Subcutaneous abdominal adipose tissue (tissue), 5 donors: ENCODE results near the gene KCNK10.

Source experiments
- H3K27ac ChIP-seq: one replicate; pipeline ENCODE4 v1.7.0; 2013; ENCODE audit warnings: low read depth, mild to moderate bottlenecking, inconsistent platforms, low read length, moderate library complexity
- H3K27me3 ChIP-seq, 5 donors: one replicate each; pipeline ENCODE4 v1.7.0; 2013; ENCODE audit warnings: low read length in 5 of 5, inconsistent platforms in 1 of 5; ENCODE audit not compliant: control insufficient read depth in 5 of 5, insufficient read depth in 4 of 5
- H3K36me3 ChIP-seq, 5 donors: one replicate each; pipeline ENCODE4 v1.7.0; 2013; ENCODE audit warnings: low read length in 5 of 5; ENCODE audit not compliant: control insufficient read depth in 5 of 5, insufficient read depth in 5 of 5
- H3K4me1 ChIP-seq, 5 donors: one replicate each; pipeline ENCODE4 v1.7.0; 2013; ENCODE audit warnings: low read length in 5 of 5, mild to moderate bottlenecking in 3 of 5, moderate library complexity in 1 of 5; ENCODE audit not compliant: control insufficient read depth in 5 of 5, insufficient read depth in 5 of 5
- H3K4me3 ChIP-seq, 5 donors: one replicate each; pipeline ENCODE4 v1.7.0; 2013; ENCODE audit warnings: low read length in 5 of 5, low read depth in 1 of 5
- H3K9ac ChIP-seq, 5 donors: one replicate each; pipeline ENCODE4 v1.7.0; 2013; ENCODE audit warnings: low read length in 5 of 5, mild to moderate bottlenecking in 4 of 5, moderate library complexity in 3 of 5
- H3K9me3 ChIP-seq, 5 donors: one replicate each; pipeline ENCODE4 v1.7.0; 2013; ENCODE audit warnings: low read length in 5 of 5; ENCODE audit not compliant: control insufficient read depth in 5 of 5
- donor health status: healthy.
- donor health status: healthy.
- donor health status: healthy.
- donor health status: healthy.
- donor health status: healthy.

Gene KCNK10

DNA sequence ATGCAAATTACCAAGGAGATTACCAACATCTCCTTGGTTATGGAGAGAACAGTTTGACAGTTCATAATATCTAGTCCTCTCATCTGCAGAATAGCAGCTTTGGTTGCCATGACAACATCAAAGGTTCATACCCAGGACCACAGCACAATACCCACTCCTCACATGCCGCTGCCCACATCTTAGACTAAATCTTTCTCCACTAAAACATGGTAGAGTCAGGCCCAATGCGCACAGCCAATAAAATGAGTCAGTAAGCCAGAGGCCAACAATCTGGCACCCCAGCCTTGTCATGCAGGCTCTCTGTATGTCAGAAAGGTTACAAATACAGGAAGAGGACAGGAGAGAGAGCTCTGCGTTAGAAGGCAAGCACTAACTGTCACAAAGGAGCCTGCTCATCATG is 70.6 kb downstream of the KCNK10 start:
- Histone ChIP-seq H3K9ac (no peak overlapping the region), H3K27me3 (peaks cover 0 to 3% (median 0%) of the 10 kb centered on the region in 5 donors), H3K36me3 (no peaks in the 10 kb centered on the region), H3K27ac (no peak overlapping the region), H3K4me1 (no peaks in the 10 kb centered on the region), H3K9me3 (no peaks in the 10 kb centered on the region), H3K4me3 (no peak overlapping the region)

DNA sequence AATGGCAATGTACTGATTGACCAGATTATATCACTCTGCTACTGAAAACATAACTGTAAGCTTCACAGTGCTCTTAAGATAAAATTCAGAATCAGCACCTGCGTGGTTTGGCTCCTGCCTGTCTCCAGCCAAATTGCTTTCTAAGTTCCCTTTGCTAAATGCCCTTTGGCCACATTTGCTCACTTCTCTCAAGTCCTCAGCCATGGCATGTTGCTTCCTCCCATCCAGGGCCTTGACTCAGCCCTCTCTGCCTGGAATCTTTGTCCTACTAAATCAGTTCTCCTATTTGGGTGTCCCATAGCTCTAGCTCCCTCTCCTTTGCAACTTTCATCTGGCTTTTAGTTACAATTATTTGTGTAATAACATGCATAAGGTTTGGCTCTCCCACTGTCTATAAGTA is 71.4 kb downstream of the KCNK10 start:
- Histone ChIP-seq H3K4me1 (no peaks in the 10 kb centered on the region), H3K4me3 (no peak overlapping the region), H3K9ac (no peak overlapping the region), H3K27ac (no peak overlapping the region), H3K36me3 (no peaks in the 10 kb centered on the region), H3K27me3 (peaks cover 0 to 4% (median 0%) of the 10 kb centered on the region in 5 donors), H3K9me3 (no peaks in the 10 kb centered on the region)

DNA sequence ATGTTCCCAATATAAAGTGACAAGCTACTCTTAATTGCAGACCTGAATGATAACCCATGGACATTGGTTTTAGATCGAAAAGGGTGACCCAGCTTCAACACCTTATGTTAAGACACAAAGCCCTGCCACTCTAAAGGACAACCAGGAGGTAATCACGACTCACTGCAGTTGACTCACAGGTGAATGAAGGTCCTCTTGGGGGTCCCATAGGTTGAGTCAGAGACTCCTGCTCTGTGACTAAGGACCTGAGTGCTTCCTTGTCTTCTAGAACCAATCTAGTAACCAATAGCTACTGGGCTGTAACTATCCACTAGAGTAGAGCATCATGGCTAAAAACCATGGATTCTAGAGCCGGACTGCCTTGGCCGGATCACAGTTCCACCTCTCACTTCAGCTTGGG is 73.8 kb downstream of the KCNK10 start:
- no peaks in the 10 kb centered on the region for H3K9me3 ChIP-seq
- no peaks in the 10 kb centered on the region for H3K4me1 ChIP-seq
- no peak overlapping the region for H3K4me3 ChIP-seq
- no peak overlapping the region for H3K27ac ChIP-seq
- H3K36me3 ChIP-seq: no peaks in the 10 kb centered on the region
- no peak overlapping the region for H3K9ac ChIP-seq
- H3K27me3 ChIP-seq: peaks cover 0 to 9% (median 4%) of the 10 kb centered on the region in 5 donors

DNA sequence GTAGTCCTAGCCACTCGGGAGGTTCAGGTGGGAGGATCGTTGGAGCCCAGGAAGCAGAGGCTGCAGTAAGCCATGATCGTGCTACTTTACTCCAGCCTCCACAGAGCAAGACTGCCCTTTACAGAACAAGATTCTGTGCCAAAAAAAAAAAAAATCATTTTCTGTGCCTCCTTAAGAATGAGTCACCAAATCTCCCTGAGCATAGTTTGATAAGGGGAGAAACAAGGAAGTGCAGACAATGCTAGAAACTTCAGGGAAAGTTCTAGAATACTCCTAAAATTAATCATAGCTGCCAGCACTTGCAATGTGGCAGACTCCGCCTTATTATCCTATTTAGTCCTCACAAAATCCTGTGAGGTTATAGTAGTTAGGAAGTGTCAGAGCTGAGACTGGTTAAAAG is 74.5 kb downstream of the KCNK10 start:
- H3K4me1 ChIP-seq: no peaks in the 10 kb centered on the region
- H3K36me3 ChIP-seq: no peaks in the 10 kb centered on the region

DNA sequence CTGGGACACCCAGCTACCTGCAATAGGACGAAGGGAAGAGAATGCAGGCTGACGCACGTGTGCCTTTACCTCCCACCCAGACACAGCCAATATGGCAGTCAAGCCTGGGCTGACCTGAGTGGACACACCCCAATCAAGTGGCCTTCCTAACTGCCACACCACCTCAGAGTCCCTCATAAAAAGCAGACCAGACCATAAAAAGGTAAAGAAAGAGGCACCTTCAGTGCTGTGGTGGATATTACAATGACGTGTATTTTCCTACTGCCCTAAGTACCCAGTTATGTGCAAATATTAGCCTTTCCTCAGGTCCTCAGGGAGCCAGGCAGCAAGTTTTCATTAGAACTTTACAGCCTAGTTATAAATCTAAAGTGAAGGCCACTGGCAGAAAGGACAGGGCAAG is 75.8 kb downstream of the KCNK10 start:
- peaks cover 0 to 9% (median 5%) of the 10 kb centered on the region in 5 donors for H3K27me3 ChIP-seq
- H3K9ac ChIP-seq: no peak overlapping the region

More for the DNA sequence above, 74.5 kb downstream of the KCNK10 start:
- H3K27ac ChIP-seq: no peak overlapping the region
- no peaks in the 10 kb centered on the region for H3K9me3 ChIP-seq
- H3K27me3 ChIP-seq: peaks cover 0 to 9% (median 4%) of the 10 kb centered on the region in 5 donors
- no peak overlapping the region for H3K9ac ChIP-seq
- H3K4me3 ChIP-seq: no peak overlapping the region

DNA sequence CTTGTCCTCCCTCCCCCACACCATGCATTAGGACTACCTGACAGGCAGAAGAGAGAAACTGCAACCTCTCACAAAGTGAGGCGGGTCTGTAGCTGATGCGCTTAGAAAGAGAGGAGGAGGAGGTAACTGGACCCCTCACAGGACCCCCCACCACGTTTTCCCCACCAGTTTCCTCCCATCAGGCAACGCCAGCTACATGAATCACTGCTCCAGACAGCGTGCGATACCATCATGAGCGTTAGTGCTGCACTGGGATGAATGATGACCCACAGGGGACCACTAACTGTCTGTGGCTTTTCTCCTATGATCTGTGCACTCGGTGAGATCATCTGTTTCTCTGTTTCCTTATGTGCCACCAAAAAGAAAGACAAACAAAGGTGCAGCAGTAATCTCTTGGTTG is 77.7 kb downstream of the KCNK10 start:
- Histone ChIP-seq H3K36me3 (no peaks in the 10 kb centered on the region), H3K4me3 (no peak overlapping the region), H3K9me3 (no peaks in the 10 kb centered on the region), H3K4me1 (no peaks in the 10 kb centered on the region), H3K9ac (no peak overlapping the region), H3K27ac (no peak overlapping the region), H3K27me3 (peaks cover 0 to 9% (median 5%) of the 10 kb centered on the region in 5 donors)

More for the DNA sequence above, 75.8 kb downstream of the KCNK10 start:
- Histone ChIP-seq H3K36me3 (no peaks in the 10 kb centered on the region), H3K4me3 (no peak overlapping the region), H3K9me3 (no peaks in the 10 kb centered on the region), H3K27ac (no peak overlapping the region), H3K4me1 (no peaks in the 10 kb centered on the region)

DNA sequence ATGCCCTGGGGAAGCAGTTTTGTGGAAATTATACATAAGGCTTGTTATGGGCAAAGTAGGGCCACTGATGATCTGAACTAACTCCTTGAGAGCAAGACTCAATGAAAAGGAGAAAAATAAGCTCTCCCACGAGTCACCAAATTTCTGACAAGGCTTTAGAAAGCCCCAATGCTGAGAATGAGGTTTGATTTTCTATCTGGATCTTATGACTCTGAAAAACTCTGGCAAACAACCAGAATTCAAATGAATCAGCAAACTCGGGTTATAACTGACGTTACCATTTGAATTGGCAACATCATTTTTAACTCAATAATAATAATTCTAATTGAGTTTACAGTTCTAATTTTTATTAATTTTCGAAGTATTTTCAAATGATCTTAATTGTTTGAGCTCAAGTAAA is 79.1 kb downstream of the KCNK10 start:
- no peaks in the 10 kb centered on the region for H3K9me3 ChIP-seq
- H3K36me3 ChIP-seq: no peaks in the 10 kb centered on the region
- peaks cover 0 to 9% (median 5%) of the 10 kb centered on the region in 5 donors for H3K27me3 ChIP-seq
- no peak overlapping the region for H3K9ac ChIP-seq
- H3K27ac ChIP-seq: no peak overlapping the region
- H3K4me3 ChIP-seq: no peak overlapping the region
- no peaks in the 10 kb centered on the region for H3K4me1 ChIP-seq

DNA sequence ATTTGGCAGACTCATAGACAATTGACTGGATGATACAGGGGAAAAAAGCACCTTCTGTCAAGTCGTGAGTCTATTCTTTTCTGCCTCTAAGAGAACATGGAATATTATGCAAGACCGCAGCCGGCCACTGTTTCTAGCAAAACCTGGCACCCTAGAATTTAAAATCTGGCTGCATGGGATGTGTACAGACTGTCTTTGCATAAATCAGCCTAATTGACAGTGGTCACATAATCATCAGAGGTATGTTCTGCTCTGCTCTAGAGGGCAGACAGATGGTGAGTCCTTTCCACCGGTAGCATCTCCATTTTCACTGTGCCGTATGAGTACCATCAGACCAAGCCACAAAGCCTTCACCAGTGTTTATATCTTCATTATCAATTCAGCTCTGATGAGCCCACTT is 80.6 kb downstream of the KCNK10 start:
- H3K4me3 ChIP-seq: no peak overlapping the region
- no peaks in the 10 kb centered on the region for H3K9me3 ChIP-seq
- H3K36me3 ChIP-seq: no peaks in the 10 kb centered on the region
- no peak overlapping the region for H3K9ac ChIP-seq
- H3K4me1 ChIP-seq: no peaks in the 10 kb centered on the region
- H3K27ac ChIP-seq: no peak overlapping the region
- H3K27me3 ChIP-seq: peaks cover 0 to 9% (median 5%) of the 10 kb centered on the region in 5 donors

DNA sequence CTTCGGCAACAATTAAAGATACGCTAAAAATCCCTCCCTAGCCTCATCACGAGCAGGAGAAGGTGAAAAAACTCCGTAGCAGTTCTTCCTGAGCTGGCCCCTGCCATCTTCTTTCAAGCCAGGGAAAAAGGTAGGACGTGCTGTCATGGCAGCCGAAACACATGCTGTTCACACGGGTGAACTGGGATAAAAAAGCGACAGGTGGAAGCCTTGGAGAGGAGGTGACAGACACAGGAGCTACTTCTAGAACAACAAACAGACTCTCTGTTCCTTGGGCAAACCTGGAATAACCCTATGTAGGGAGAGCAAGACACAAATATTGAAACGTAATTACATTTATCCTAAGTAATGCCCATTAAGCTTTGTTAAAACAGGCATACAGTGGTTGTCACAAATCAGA is 81.3 kb downstream of the KCNK10 start:
- no peaks in the 10 kb centered on the region for H3K4me1 ChIP-seq
- H3K27ac ChIP-seq: no peak overlapping the region
- H3K36me3 ChIP-seq: no peaks in the 10 kb centered on the region
- H3K27me3 ChIP-seq: peaks cover 0 to 6% (median 5%) of the 10 kb centered on the region in 5 donors
- H3K9ac ChIP-seq: no peak overlapping the region
- H3K9me3 ChIP-seq: no peaks in the 10 kb centered on the region
- H3K4me3 ChIP-seq: no peak overlapping the region

DNA sequence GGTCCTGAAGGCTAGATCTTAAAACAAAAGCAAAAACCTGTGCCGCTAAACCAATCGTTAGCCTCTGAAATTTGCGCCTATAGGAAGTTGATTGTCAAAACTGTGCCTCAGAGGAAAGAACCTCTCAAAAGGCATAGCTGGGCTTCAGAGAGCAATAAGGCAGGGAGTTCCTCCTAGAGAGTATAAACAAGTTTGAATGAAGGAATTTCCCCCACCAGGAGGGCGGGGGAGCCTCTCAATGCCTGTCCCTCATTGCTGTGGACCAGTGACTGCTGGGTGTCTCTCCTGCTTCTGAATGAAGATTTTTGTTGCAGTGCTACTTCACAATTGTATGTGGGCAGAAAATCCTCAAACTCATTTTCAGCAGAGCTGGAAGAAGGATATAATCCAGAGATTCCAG is 88.6 kb downstream of the KCNK10 start:
- Histone ChIP-seq H3K27ac (no peak overlapping the region), H3K36me3 (no peaks in the 10 kb centered on the region), H3K4me1 (peaks cover 0 to 8% (median 0%) of the 10 kb centered on the region in 5 donors), H3K9me3 (peaks cover 0 to 3% (median 0%) of the 10 kb centered on the region in 5 donors), H3K27me3 (peaks cover 0 to 3% (median 0%) of the 10 kb centered on the region in 5 donors), H3K9ac (no peak overlapping the region), H3K4me3 (no peak overlapping the region)

DNA sequence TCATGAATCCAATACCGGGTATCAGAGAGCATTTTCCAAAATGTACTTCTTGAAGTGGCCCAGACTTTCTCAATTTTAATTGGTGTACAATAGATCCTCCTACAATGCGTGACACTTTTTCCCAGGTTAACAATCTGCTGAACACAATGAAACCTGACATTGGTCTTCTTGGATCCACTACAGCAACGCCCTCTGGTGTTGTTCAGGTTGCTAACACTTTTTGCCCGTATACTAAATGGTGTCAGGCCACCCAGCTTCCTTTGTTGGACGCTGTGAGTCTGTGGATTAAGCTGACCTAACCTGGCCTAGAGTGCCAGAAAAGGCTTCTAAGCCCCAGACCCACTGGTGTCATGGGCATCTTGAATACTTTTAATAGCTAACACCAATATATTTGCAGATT is 89.2 kb downstream of the KCNK10 start:
- Histone ChIP-seq H3K4me1 (peaks cover 0 to 8% (median 0%) of the 10 kb centered on the region in 5 donors), H3K9ac (no peak overlapping the region), H3K9me3 (peaks cover 0 to 3% (median 0%) of the 10 kb centered on the region in 5 donors), H3K27me3 (peaks cover 0 to 3% (median 0%) of the 10 kb centered on the region in 5 donors), H3K4me3 (no peak overlapping the region), H3K36me3 (no peaks in the 10 kb centered on the region), H3K27ac (no peak overlapping the region)
